NCI-H2196 (cell line): ENCODE measurements around the gene SYT3.
"Not testable (repeated sequence)": the region's sequence is repeated elsewhere in the genome, so short reads cannot be mapped to it uniquely, and the experiment has no call there.

ENCODE experiments used
- DNase-seq: peaks from one replicate; lab custom pipeline; 2025; ENCODE audit not compliant: unreplicated experiment; lab: John Stamatoyannopoulos, UW

SYT3 gene

DNA sequence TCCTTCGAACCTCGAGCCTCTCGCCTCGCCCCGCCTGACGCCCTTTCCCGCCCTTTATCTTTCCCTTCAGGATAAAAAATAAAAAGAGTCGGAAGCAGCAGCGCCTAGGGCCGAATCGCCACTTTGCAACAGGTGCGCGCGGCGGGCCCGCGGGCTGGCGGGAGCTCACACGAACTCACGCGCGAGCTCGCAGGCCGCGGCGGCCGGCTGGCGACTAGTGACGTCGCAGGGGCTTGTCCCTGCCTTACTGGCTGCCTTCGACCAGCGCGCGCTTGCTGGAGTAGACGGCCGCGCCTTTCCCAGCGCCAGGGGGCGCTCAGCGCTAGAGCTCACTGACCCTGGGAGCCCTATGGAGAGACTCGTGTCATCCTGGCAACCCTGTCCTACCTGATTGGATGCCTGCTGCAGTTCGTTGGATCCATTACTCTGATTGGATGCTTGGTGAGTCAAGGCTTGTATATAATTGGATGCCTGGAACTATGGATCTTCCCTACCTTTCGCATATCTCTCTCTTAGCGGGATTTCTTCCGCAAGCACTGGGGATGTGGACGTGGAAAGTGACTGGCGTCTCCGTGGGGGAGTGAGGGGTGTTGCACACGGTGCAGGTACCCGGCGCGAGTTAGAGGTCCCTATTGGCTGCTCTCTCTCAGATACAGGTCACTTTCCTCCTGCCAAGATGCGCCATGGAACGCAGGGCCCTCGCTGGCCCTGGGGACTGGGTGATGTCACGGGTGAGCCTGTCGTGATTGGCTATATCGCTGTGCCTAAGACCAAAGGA, 33.4 kb downstream of the SYT3 start:
- DNase-seq: not testable (repeated sequence)

DNA sequence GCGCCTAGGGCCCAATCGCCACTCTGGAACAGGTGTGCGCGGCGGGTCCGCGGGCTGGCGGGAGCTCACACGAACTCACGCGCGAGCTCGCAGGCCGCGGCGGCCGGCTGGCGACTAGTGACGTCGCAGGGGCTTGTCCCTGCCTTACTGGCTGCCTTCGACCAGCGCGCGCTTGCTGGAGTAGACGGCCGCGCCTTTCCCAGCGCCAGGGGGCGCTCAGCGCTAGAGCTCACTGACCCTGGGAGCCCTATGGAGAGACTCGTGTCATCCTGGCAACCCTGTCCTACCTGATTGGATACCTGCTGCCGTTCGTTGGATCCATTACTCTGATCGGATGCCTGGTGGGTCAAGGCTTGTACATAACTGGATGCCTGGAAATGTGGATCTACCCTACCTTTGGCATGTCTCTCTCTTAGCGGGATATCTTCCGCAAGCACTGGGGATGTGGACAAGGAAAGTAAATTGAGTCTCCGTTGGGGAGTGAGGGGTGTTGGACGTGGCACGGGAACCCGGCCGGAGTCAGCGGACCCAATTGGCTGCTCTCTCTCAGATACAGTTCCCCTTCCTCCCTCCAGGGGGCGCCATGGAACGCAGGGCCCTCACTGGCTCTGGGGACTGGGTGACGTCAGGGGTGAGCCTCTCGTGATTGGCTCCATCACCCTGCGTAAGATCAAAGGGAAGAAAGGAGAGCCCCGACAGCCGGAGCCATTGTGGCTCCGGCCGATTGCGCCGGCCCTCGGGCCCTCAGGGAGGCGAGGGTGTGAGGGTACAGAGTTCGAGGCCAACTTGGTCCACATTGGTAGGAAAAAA, 35.2 kb downstream of the SYT3 start:
- DNase-seq: not testable (repeated sequence)

DNA sequence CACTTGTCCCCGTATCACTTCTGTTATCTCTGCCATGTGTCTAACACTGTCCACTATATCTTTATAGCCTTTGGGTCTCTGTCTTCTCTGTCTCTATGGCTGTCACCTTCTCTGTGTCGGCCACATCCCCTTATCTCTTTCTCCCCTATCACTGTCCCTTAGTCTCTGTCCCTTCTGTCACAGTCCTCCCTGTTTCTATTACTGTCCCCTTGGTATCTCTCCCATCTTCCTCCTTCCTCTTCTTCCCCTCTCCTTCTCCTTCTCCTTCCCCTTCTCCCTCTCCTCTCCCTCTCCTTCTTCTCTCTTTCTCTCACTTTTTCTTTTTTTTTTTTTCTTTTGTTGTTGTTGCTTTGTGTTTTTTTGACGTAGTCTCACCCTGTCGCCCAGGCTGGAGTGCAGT, 36.7 kb downstream of the SYT3 start:
- DNase-seq: no peak

DNA sequence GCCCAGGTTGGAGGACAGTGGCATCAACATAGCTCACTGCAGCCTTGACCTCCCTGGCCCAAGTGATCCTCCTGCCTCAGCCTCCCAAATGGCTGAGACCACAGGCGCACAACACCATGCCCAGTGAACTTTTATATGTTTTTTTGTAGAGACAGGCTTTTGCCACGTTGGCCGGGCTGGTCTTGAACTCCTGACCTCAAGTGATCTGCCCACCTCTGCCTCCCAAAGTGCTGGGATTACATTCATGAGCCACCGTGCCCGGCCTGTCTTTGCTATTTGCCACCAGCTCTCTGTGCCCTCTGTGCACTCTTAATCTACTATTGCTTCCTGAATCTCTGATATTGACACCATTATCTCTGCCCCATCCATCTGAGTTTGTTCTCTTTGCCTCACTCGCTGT, 37.2 kb downstream of the SYT3 start:
- no peak for DNase-seq

DNA sequence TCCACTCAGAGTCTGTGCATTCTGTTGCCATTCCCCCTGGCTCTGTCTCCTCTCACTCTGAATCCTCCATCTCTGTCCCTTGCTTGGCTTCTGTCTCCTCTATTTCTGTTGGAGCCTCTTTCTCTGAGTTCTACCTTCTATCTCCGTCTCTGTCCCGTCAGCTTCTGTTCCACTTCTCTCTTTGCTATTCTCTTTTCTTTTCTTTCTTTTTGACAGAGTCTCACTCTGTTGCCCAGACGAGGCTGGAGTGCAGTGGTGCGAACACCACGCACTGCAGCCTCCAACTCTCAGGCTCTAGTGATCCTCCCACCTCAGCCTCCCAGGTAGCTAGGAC, 37.6 kb downstream of the SYT3 start:
- no peak for DNase-seq

DNA sequence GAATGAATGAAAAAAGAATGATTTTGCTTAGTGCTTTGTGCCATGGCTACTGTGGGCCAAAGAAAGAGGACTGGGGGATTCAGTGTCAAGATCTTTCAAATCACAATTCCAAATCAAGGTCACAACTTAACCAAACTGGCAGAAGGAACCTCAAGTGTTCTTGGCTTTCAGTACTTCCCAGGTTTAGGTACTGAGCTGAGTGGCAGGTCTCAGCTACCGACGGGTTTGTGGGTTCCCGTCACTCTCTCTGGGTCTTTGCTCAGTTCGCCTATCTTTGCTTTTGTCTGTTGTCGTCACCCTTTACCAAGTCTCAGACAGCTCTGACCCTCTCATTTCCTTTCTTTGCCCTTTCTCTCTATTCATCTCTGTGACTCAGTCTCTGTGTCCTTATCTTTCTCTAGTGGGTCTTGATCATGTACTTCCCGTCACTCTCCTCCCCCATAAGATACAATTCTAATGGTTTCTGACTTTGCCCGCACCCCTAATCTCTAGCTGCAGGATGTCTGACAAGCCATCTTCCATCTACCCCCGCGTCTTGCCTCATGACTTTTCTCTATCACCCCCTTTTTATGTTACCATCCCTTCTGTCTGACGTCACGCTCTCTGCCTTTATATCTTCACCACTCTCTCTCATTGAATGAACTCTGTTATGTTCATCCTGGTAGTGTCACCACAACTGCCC, 38.1 kb downstream of the SYT3 start:
- no peak for DNase-seq

DNA sequence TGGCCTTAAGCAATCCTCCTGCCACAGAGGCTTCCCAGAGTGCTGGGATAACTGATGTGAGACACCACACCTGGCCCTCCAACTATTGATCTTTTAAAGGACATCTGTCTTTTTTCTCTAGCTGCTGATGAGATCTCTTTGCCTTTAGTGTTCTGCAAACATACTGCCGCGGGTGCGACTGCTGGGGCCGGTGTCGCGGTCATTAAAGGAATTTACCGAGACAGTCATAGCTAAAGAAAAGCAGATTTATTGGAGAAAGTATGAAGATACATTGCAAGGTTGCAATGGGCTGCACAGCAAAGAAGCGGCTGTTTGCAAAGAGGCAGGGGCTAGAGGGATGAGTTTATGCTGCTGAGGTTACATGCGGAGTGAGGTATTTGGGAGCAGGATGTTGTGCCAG, 40.3 kb downstream of the SYT3 start:
- DNase-seq: no peak

DNA sequence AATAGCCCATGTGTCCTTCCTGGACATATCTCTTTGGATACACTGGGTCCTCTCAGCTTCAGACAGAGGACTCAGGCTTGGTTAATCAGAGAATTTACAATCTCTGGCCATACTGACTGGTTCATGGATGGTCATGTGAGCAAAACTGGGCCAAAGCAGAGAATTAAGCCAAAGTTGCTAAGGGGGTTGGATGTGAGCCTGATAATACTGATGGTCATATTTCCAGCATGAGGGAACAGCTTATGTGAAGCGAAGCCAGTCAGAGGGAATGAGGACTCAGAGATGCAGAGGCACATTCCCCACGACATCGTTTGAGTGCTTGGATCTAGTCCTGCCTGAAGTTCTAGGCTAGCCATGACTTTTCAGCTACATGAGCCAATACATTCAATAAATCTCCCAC, 49.5 kb downstream of the SYT3 start:
- no peak for DNase-seq

DNA sequence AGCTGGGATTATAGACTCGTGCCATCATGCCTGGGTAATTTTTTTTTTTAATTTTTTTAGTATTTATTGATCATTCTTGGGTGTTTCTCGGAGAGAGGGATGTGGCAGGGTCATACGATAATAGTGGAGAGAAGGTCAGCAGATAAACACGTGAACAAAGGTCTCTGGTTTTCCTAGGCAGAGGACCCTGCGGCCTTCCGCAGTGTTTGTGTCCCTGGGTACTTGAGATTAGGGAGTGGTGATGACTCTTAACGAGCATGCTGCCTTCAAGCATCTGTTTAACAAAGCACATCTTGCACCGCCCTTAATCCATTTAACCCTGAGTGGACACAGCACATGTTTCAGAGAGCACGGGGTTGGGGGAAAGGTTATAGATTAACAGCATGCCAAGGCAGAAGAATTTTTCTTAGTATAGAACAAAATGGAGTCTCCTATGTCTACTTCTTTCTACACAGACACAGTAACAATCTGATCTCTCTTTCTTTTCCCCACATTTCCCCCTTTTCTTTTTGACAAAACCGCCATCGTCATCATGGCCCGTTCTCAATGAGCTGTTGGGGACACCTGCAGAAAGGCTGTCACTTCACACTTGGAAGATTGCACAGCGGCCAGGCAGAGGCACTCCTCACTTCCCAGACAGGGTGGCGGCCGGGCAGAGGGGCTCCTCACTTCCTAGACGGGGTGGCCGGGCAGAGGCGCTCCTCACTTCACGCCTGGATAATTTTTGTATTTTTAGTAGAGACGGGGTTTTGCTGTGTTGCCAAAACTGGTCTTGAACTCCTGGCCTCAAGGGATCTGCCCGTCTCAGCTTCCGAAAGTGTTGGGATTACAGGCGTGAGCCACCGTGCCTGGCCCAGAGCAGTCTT, 57.7 kb downstream of the SYT3 start:
- not testable (repeated sequence) for DNase-seq

DNA sequence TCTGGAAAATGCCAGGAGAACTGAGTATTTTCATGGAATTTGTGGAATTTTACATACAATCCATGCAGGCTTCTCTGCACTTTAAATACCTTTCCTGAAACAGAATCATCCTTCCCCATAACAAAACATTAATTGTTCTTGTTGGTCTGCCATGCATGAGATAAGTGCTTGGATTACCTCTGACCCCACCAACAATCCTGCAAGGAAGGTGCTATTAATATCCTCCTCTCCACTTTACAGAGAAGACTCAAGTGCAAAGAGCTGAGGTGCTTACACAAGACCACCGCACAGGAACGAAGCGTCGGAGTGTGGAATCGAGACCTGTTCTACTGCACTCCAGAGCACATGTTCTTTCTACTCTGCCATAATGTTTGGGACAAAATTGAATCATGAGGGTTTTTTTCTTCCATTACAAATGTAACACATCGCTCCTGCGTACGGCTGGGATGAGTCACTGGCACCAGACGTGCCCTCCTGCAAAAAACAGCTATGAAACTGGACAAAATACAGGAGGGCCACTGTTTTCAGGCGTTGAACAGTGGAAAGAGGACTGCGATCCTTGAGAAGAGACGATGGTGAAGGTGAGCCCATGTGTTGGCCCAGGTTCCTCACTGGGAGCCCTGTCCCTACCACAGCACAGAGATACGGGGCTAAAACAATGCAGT, 58.6 kb downstream of the SYT3 start:
- no peak for DNase-seq

DNA sequence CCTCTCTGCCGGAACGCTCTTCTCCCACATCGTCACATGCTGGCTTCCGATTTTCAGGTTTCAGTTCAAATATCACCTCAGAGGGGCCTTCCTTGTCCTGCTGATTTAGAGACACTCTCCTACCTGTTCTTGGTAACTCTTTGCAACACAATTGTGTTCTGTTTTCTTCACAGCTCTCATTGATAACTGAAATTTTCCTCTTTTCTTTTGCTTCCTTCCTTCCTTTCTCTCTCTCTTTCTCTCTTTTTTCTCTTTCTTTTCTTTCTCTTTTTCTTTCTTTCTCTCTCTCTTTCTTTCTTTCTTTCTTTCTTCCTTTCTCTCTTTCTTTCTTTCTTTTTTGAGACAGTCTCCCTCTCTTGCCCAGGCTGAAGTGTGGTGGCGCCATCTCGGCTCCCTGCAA, 59.4 kb downstream of the SYT3 start:
- no peak for DNase-seq

DNA sequence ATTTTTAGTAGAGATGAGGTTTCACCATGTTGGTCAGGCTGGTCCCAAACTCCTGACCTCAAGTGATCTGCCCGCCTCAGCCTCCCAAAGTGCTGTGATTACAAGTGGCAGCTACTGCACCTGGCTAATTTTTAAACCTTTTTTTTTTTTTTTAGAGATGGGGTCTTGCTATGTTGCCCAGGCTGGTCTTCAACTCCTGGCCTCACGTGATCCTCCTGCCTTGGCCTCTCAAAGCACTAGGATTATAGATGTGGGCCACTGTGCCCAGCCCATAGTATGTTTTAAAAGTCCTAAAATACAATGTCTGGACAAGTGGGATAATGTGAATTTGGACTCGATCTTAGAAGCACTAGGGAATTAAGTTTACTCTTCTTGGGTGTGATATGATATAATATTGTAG, 62.9 kb downstream of the SYT3 start:
- not testable (repeated sequence) for DNase-seq

DNA sequence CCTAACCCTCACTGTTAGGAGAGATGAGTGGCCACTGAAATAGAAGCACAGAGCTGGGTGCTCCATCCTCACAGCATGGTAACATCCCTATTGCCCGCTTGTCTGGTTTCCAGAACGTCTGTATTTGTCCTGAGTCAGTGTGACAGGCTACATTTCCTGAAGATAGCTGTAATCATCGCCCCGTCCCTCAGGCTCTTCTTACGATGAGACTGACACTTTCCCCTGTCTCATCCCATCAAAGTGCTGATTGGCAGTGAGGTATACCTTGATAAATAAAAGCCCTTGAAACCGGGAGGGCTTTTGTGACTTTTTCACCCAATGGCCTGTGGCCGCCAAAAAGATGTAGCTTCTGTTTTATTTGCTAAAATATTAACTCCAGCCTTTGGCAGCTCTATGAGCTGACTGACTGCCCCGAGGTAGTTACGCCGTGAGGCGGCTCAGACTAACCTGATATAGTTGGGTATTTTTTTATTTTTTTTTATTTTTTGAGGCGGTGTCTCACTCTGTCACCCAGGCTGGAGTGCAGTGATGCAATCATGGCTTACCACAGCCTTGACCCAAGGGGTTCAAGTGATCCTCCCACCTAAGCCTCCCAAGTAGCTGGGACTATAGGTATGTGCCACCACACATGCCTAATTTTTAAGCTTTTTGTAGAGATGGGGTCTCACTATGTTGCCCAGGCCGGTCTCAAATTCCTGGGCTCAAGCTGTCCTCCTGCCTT, 65.8 kb downstream of the SYT3 start:
- DNase-seq: no peak
